GM15510 (cell line): ENCODE data around the gene PDE4D.

Experiments
- POLR2A ChIP-seq: IDR thresholded peaks from 3 replicates; pipeline ENCODE4 v1.6.1; 2011; ENCODE audit warnings: borderline replicate concordance; ENCODE audit not compliant: insufficient read length; ENCODE audit errors: extremely low read depth

The PDE4D gene

DNA sequence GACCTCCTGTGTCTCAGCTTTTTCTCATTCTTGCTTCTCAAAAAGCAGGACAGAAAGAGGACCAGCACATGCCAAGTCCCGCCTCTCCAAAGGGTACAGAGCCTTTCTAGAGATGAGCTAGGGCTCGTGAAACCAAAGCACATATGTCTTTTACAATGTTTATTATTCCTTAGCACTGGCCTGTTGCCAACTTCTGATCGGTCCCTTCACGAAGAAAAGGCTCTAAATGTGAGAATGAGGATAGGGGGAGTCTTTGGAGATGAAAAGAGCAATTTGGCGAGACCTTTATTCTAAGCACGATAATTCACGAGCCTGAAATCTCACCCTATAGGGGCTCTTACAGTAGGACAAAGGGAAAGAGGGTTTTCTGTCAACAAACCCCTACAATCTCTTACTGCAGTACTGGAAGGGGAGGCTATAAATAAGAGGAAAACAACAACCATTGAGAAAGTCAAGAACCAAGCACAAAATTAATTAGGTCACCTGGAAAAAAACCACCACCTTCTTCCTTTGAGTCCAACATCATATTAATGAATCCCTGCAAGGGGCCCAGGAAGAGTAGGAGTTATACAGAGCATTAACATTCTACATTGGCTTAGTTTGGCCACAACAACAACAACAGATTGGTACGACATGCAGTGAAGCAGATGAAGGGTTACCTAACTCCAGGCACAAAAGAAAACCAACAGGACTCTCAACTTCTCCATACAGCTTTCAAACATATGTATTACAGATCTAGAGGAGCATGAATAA lies 309.5 kb downstream of the PDE4D start:
- no peak for TF ChIP-seq POLR2A

- no peak for TF ChIP-seq POLR2A
These were observed 310.2 kb downstream of the PDE4D start for GRCh38 chr5:59583151-59583809.

- no peak for TF ChIP-seq POLR2A
These were observed 310.8 kb downstream of the PDE4D start for GRCh38 chr5:59582746-59583145.

GRCh38 chr5:59579824-59580167 lies 313.7 kb downstream of the PDE4D start:
- no peak for TF ChIP-seq POLR2A

DNA sequence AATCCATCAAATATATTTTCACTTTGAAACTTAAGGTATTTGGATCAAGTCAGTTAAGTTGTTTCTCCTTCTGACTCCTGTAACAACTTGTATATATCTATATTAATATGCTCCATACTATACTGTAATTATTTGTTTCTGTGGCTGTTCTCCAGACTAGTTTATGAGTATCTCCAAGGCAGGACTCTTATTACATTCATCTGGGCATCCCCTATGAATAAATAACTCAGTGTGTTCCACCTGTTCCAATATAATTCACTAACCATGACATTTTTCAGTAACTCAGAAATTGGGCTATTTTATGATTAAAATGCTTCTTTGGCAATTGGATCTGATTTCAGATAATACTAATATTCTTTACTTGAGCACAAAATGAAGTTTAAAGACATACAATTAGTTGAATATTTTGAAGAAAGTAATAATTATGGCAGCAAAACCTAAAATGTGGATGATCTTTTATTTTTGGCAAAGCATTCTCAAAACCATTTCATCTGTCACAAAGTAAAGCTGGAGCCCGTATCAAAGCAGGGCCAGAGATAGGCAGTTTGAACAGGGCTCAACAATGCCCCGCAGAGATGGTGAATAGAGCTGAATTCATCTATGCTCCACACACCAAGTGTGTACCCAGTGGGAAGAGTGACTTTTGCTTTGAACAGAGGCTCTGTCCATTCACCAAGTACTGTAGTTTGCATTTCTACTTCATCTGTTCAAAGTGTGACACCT lies 314.3 kb downstream of the PDE4D start:
- no peak for TF ChIP-seq POLR2A

DNA sequence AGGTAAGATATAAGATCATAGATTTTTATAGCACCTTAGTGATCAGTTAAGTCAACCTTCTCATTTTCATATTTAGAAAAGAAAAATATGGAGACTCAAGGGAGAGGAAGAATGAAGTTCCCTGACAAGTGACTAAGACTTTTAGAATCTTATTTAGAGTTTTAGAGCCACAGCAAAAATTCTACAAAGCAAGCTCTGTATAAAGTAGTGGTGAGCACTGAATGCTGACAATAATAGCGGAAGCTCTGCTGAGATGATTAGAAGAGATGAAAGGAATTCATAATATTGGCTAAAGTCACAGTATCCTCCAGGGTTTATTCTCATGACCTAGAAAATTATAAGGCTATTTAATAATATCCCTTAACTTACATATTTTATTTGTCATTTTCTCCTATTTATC lies 316.0 kb downstream of the PDE4D start:
- no peak for TF ChIP-seq POLR2A

- no peak for TF ChIP-seq POLR2A
These were observed 317.7 kb downstream of the PDE4D start for GRCh38 chr5:59575648-59576445.

GRCh38 chr5:59571067-59571466 lies 322.5 kb downstream of the PDE4D start:
- TF ChIP-seq POLR2A = no peak

DNA sequence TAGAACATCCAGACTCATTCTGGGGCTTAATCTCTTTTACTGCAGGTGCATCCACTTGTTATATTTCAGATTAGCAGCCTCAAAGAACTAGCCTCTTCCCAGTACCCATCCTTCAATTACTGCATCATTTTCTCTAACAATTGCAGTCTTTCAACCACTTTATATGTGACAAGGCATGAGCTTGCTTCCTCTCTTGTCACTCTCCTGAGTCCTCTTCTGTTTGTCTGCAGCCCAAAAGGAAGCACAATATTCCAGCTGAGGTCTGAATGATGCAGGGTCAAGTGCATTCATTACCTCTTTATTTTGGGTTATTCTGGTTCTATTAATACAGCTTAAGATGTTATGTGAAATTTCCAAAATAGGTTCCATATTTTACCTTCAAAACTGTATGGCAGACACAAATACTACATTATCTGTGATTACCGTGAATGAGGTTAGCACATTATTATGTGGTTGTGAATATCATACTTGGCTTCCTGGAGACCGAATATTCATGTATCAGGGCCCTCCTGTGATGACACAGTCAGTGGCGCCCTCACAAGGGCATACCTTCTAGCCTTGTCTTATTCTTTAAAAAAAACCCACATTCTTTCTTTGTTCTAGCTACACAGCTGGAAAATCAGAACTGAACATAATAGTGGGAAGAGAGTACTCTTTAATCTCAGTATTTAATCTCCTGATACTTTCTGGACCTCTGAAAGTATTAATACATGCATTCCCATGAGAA lies 323.8 kb downstream of the PDE4D start:
- TF ChIP-seq POLR2A = no peak

DNA sequence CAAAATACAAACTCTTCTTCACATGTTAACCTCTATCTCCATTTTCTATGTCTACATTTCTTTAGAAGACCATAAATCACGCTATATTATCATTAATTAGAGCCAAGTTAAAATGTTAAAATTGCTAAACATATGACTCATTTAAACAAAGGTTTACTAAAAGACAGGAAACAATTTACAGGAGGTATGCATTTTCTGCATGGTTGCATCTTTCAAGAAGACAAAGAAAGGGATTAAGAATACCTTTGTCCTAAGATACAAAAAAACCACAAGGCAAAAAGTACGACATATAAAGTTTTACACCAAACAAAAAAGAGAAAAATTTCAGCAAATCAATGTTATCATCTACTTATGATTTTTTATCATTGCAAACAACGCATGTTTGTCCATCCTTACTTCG lies 324.4 kb downstream of the PDE4D start:
- TF ChIP-seq POLR2A = no peak

DNA sequence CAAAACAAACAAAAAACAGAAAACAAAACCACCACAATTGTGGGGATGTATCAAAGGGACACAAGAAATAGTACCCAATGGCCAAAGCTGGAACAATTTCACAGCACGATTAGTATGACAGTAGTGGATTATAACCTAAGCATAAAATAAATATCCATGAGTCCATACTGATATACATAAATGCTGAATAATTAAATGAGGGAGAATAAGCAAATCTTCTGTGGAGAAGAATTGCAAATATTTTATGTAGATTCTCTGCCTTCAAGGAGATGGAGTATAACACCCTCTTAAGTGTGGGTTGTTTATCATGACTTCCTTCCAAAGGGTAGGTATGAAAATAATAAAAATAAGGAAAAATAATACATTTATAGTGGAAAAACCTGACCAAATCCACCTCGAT lies 325.4 kb downstream of the PDE4D start:
- no peak for TF ChIP-seq POLR2A

DNA sequence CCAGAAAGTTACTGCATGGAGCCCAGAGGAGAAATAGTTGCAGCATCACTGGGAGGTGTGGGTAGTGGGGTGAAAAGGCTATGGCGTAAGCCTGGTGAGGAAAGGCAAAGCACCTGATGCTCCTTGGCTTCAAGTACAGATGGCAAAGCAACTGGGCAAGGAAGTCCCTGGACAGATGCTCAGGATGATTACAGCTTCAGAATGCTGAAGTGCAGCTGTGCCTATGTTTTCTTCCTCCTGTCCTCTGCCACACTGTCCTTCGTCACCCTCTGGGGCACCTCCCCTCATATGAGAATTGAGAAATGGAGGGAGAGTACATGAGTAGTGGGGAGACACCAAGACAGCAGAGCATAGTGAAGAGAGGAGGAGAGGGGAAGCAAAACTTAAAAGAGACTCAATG lies 328.0 kb downstream of the PDE4D start:
- TF ChIP-seq POLR2A = no peak

- TF ChIP-seq POLR2A = no peak
These were observed 328.6 kb downstream of the PDE4D start for GRCh38 chr5:59564895-59565294.

DNA sequence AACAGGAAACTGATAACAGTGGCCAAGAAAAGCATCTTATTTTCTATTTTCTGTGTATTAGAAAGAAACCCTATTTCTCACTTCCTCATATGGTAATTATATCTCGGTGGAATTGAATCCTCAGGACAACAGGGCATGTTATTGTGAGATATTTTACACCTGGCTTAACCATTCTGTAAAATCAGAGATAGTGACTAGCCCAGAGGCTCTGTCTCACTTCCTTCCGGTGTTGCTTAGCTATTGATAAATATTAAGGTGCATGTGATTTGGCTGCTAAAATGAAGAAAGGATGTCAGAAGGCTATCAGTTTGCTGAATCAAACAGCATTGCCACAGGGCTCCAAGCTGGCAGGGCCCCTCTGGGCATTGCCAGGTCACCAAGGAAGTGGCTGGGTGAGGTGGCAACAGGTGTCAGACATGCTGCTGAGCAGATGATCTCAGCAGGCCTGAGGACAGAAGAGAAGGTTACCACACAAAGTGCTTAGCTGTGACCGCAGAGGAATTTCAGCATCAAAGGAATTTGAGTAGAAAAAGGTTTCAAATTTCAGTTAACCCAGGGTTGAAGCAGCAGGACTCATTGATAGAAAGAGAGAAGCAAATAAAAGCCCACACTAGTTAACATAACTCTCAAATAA lies 330.7 kb downstream of the PDE4D start:
- no peak for TF ChIP-seq POLR2A

- TF ChIP-seq POLR2A = no peak
These were observed 333.0 kb downstream of the PDE4D start for GRCh38 chr5:59560553-59560952.

DNA sequence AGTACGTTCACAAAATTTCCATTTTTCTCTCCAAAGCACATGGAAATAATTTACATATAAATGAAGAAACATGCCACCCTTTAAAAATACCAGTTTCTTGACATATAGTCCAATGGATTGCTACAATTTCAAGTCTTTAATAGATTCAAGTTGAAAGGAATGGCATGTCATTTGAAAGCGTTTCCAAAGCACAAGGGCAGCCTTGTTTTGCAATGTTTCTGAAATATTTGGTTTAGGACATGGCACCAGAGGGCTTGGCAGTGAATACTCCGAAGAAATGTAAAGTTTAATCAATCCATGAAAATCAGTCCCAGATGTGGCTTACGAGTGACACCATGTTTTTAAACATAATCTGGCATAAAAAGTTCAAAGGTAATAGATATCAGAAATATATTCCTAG lies 333.7 kb downstream of the PDE4D start:
- TF ChIP-seq POLR2A = no peak
